ENCODE data around the gene USP30.
"Not testable (repeated sequence)": the region's sequence is repeated elsewhere in the genome, so short reads cannot be mapped to it uniquely, and the experiment has no call there.

The USP30 gene

DNA sequence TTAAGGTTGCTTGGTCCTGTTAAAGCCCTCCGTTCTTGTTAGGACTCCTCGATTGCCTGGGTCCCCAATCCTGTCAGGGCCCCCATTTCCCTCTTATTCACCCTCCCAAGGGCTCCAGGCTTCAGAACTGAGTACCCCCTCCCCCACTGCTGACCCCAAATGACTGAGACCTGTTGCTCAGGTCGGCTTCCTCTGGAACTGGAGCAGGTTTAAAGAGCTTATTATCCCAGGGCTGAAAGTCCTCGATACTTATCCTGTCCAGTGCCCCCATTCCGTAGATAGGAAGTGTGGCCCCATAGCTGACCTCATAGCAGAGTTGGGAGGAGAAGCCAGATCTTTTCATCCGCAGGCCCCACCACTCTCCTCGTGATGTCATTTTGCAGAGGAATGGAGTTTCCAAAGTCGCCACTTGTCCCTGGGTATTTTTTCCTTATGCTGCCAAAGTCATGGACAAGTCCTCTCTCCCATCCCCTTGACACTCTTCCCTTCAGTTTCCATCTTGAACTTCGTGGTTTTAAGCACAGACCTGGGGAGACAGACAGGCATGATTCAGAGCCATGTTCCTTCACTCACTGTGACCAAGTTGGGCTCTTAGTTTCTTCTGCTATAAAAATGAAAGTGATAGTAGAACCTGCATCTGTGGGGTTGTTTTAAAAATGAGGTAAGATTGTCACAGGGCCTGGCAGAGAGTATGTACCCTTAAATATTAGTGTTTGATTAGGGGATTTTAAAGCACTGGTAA, 1.2 kb downstream of the USP30 start:
- peak; percentile 39 for DNase-seq

DNA sequence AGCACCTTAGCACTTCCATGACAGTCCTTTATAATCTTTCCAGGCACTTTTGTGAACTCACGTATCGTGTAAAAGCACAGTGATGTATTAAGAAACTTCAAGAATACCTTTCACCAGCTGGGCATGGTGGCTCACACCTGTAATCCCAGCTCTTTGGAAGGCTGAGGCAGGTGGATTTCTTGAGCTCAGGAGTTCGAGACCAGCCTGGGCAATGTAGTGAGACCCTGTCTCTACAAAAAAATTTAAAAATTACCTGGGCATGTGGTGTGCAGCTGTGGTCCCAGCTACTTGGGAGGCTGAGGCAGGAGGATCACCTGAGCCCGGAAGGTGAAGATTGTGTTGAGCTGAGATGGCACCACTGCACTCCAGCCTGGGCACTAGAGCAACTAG, 1.7 kb downstream of the USP30 start:
- not testable (repeated sequence) for DNase-seq

DNA sequence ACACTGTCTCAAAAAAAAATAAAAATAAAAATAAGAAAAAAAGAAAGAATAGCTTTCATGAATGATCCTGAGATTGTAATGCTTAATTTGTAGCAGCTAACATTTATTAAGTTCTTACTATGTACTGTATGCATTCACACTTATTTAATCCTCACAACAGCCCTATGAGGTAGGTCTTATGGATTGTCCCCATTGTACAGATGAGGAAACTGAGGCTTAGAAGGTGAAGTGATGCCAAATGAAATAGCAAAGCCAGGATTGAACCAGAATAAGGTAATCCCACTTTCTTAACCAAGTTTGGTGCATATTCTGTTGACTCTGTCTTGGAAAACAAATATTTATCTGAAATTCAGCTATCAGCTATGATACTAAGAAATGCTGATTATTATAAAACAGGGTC, 2.1 kb downstream of the USP30 start:
- DNase-seq = no peak

DNA sequence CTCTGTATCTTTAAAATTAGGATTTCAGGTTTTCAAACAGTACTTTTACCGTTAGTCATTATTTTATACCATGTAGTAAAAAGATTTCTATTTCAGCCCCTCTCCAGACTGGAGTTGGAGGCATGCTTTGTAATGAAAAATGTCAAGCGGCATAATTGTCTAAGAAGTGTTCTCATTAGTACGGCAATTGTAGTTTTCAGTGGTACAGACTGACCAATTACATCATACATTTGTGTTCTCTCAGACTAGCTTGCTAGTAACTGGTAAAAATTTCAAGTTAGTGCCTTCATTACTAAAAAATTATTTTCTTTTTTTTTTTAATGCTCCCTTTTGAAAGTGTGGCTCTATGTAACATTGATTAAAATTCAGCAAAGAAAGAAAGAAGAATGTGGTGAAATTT, 4.5 kb downstream of the USP30 start:
- DNase-seq = no peak

DNA sequence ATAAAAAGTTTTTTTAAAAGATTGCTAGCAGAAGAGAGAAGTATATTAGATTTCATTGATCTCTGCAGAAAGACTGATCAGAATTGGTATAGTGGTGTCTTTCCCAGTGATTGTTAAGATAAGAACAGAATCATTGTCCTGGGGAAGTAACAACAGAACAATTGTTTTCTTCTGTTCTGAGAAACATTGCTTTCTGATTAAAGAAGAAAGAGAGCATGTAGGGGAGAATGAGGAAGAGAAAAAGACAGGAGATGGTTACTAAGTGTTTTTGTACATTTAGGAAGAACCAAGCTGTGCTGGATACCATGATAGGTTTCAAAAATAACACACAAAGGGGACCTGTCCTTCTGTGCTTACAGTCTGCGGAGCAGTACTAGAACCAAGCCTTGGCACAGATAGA, 5.0 kb downstream of the USP30 start:
- DNase-seq = no peak

DNA sequence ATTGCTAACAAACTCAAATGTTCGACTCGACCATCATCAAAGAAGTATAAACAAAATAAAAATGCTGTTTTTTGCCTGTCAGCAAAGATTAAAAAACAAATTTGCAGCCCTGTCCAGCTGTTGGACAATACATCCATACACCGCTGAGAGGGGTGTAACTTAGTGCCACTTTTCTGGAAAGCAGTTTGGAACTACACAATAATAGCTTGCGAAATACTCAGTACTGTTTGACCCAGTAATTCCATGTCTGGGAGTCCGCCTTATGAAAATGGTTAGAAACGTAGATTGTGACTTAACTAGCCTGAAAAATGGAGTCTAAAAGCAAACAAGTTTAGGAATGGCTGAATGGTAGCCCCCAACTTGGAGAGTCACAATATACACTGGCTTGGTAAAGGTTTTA, 6.4 kb downstream of the USP30 start:
- no peak for DNase-seq

DNA sequence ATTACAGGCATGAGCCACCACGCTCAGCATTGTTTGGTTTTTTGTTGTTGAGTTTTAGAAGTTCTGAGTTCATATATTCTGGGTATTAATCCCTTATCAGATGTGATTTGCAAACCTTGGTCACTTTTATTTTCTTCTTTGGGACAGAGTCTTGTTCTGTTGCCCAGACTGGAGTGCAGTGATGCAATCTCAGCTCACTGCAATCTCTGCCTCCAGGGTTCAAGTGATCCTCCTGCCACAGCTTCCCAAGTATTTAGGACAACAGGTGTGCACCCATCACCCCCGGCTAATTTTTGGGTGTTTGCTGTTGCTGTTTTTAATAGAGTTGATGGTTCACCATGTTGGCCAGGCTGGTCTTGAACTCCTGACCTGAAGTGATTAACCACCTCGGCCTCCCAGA, 11.8 kb downstream of the USP30 start:
- no peak for DNase-seq

DNA sequence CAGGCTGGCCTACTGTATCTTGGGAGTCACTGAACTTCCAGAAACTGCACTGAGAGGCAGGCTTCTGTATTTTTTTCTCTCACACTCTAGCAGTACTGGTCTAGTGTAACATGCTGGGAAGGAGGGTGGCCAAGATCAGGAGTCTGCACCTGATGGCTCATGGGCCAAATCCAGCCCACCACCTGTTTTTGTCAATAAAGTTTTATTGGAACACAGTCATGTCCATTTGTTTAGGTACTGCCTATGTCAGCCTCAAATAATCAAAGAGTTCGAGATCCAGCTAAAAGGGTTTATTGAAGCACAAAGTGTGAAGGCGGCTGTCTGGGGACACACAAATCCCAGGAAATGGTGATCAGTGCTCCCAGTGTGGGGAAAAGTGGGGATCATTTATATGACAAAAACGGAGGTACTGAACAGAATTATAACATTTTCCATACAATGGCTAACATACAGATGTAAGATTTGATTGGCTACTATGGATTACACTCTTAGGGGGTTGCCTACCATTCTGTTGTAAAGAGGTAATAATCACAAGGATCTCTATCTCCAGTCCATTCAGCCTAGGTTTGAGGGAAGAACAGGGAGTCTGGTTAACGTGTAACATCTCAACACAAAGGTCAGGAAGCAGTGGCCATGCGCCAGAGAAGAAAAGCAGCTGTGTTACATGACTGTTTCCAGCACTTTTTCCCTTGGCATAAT, 12.9 kb downstream of the USP30 start:
- DNase-seq = no peak

DNA sequence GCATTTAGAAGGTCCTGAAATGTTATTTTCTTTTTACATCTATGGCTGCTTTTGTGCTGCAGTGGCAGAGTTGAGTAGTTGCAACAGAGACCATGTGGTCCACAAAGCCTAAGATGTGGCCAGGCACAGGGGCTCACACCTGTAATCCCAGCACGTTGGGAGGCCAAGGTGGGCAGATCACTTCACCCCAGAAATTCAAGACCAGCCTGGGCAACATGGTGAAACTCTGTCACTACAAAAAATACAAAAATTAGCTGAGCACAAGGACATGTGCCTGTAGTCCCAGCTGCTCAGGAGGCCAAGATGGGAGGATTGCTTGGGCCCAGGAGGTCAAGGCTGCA, 13.4 kb downstream of the USP30 start:
- DNase-seq = no peak

DNA sequence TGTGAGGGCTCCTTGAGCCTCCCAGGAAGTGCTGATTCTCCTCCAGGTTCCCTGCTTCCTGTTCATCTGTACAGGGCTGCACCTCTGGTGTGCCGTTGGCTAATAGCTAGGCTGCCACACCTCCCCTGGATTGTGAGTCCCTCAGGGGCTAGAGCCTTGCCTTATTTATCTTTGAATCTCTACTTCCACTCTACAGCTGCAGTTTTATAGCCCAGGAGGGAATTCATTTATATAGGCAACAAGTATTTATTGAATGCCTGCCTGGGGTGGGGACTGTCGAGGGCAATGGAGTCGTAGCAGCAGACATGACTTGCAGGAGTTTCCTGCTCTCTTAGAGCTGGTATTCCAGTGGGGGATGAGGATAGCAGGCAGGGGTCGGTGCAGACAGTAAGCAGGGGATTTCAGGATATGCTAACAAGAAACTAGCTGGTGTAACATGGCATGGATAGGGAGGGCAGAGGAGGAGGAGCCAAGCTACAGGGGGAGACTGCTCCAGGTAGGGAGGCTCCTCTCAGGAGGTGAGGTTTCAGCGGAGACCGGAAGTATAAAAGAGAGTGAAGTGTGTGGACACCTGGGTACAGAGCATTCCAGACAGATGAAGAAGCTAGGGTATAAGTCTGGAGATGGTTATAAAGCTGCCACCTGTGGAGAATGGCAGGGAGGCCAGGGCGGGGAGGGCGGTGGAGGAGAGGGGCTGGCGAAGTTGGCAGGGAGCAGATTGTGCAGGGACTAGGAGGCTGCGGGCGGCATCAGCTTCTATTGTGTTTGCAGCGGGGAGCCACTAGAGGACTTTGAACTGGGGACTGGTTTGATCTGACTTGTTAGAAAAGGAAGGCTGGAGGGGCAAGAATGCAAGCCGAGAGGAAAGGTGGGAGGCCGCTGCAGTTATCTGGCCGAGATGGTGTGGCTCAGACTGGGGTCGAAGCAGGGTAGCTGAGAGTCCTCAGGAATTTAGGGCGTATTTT, 17.2 kb downstream of the USP30 start:
- DNase-seq = no peak

DNA sequence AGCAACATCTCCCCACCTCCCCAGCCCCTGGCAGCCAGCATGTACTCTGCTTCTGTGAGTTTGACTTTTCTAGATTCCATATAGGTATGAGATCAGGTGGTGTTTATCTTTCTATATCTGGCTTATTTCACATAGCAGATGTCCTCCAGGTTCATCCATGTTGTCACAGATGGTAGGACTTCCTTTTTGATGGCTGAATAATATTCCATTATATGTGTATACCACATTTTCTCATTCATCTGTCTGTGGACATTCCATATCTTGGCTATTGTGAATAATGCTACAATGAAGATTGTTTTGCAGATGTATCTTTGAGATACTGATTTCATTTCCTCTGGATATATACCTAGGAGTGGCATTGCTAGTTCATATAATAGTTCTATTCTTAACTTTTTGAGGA, 22.5 kb downstream of the USP30 start:
- no peak for DNase-seq

DNA sequence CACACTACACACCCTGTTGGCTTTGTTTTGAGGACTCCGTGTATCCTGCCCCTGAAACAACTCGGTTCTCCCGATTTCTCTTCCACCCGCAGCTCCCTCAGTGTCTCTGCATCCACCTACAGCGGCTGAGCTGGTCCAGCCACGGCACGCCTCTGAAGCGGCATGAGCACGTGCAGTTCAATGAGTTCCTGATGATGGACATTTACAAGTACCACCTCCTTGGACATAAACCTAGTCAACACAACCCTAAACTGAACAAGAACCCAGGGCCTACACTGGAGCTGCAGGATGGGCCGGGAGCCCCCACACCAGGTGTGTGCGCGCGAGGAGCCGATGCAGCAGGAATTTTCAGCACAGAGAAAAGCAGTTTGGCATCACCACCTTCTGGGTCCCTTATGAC, 30.4 kb downstream of the USP30 start:
- no peak for DNase-seq

DNA sequence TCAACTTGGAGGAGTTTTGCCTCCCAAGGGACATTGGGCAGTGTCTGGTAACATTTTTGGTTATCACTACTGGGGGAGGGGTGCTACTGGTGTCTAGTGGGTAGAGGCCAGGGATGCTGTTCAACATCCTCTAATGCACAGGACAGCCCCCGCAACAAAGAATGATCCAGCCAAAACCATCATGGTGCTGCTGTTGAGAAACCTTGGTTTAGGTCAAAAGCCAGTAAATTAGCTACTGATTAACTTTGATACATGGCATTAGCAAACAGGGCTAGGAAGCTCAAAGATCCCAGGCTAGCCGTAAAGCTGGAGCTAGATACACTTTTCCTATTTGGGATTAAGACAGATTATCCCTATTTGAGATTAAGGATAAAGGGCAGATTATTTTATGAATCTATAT, 32.0 kb downstream of the USP30 start:
- DNase-seq = no peak

DNA sequence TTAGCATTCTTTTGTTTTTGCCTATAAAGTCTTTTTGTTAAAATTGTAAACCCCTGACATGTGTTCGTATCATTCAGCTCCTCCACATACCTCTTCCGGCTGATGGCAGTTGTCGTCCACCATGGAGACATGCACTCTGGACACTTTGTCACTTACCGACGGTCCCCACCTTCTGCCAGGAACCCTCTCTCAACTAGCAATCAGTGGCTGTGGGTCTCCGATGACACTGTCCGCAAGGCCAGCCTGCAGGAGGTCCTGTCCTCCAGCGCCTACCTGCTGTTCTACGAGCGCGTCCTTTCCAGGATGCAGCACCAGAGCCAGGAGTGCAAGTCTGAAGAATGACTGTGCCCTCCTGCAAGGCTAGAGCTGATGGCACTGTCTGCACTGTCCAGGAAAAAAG, 33.2 kb downstream of the USP30 start:
- DNase-seq = no peak

DNA sequence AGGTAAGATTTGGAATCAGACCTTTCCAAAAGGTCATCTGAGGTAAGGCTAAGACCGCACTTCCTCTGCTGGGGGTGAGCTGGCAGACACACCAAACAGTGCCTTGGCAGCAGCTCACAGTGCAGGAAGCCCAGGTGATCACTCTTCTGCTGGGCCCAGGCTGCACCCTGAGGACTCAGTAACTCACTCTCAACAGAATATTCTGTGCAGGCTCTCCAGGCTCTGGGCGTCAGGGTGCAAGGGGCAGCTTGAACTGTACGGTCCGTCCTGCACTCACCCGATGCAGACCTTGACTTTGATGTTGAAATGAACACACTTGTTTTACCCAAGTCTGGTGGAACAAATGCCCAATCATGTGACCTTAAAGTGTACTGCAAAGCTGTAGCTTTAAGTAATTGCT, 34.9 kb downstream of the USP30 start:
- DNase-seq = peak; percentile 11

DNA sequence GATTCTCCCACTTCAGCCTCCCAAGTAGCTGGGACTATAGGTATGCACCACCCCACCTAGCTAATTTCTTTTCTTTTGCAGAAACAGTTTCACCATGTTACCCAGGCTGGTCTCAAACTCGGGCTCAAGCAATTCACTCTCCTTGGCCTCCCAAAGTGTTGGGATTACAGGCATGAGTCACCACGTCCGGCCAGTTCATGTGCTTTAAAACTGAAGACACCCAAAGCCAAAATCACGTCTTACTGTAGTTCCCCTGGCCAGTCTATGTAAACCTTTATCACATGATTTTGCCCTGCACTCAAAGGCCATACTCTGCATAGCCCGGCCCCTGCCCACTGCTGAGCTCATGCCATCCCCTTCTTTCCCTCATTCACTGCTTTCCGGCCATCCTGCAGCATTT, 36.4 kb downstream of the USP30 start:
- DNase-seq = no peak

DNA sequence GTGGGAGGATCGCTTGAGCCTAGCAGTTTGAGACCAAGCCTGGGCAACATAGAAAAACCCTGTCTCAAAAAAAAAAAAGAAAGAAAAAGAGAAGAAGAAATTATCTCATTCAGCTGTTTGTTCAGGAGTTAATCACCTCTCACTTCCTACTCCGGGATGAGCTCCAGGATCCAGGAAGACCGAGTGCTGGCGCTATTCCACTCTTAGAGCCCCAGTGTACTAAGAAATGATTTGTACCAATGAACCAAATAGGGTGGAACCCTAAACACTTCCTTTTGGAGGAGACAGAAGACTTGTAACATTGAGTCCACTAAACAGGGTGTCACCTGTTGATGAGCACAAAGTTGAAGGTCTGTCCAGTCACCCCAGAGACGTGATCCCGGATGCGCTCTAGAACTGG, 37.3 kb downstream of the USP30 start:
- DNase-seq = no peak

DNA sequence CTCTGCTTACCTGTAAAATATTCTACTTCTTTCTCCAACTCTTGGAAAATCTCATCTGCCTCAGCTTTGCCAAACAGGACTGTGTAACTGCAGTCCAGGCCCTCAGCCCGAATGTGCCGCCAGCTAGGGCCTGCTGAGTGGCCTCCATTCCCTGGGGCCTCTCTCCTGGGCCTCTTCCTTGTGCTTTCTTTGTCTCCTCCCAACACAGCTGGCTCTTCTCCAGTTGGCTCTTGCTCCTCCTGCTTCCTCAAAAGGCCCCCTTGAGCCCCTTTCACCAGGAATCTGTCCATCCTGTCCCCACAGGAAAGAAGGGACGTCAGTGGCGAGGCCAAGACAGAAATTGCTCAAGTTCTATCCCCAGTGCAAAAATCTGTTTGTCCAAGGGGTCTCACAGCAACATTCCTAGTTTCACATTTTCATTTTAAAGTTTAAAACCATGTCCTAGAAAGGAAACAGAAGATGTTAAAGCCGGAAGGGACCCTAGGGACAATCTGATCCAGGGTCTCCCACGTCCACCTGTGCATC, 40.2 kb downstream of the USP30 start:
- DNase-seq = peak; percentile 20

DNA sequence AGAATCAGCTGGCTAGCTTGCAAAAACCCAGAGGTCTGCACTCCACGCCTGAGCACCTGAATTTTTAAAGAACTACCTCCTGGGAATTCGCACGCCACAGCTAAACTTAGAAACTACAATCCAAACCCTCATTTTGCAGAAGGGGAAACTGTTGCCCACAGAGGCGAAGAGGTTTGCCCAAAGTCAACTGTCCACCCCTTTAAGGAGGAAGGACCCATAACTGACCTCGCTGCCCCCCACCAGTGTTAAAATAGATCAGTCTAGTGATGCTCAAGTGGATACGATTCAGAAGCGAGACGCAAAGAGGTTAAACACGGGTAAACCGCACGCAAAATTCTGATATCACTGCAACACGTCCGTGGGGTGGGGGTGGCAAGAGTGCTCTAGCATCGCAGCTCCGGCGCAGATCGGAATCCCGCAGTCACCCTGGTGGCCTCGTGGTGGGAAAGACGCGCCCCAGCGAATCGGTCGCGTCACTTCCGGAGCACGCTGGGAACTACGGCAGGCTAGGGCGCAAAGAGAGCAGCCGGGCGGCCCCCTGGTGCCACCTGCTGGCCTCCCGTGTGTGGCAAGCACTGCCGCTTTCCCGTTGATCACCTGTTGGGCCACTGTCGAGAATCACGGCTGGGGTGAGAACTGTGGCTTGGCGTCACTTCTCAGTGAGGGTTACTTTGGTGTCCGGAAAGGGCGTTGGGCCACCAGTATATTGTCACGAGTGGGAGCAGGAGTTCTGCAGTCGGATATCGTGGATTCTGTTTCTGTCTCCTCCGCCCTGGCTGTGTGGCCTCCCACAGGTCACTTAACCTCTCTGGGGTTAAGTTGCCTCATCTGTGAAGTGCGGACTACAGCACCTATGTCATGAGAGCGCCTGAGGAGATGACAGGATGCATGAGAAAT, 40.9 kb downstream of the USP30 start, which contains the start of gene ALKBH2:
Gene ALKBH2 (minus strand): TSS at position 451 of the 897 bp plus-strand sequence. CDS start 686 bp downstream, outside the sequence.
- peak; percentile 96 for DNase-seq

DNA sequence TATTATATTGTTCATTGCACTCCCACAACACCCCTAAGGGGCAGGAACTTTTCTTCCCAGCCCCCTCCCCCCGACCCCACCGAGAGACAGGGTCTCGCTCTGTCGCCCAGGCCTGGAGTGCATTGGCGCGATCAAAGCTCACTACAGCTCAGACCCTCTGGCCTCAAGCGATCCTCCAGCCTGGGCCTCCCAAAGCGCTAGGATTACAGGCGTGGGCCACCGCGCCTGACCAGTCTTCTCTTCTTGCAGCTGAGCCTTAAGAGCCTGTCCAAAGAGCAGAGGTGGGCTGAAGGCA, 44.7 kb downstream of the USP30 start:
- no peak for DNase-seq

DNA sequence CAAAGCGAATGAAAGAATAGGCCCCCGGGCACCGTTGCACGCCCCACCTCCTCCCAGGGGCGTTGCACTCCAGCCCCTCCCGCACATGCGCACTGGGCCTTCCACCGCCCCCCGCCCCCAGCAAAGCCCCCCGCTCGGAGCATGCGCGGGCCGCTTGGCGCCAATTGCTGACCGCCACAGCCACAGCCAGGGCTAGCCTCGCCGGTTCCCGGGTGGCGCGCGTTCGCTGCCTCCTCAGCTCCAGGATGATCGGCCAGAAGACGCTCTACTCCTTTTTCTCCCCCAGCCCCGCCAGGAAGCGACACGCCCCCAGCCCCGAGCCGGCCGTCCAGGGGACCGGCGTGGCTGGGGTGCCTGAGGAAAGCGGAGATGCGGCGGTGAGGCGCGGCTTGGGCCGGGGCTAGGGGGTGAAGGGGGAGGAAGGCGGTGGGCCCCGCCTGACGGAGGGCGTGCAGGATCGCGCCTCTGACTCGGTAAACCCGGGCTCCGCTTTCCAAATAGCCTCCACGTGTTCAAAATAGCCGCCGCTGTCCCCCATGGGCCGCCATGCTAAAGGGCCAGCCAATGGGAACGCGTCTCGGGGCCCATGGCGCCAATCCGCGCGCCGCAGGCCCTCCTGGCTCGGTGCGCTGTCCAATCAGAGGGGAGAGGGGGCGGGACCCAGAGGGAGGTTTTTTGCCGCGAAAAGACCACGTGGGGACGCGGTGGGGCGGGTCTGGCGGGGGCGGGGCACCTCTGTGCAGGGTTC, 45.2 kb downstream of the USP30 start, which contains the start of gene UNG:
Gene UNG (plus strand): TSS at position 163 of the 748 bp plus-strand sequence. CDS start 83 bp downstream, at position 246.
- DNase-seq = peak; percentile 98

DNA sequence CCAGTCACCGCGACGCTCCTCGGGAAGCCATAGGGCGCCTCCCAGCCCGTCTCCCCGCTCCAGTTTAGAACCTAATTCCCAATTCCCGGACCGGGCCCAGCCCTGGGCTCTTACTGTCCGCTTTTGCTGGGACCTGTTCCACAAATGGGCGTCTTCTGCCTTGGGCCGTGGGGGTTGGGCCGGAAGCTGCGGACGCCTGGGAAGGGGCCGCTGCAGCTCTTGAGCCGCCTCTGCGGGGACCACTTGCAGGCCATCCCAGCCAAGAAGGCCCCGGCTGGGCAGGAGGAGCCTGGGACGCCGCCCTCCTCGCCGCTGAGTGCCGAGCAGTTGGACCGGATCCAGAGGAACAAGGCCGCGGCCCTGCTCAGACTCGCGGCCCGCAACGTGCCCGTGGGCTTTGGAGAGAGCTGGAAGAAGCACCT, 45.8 kb downstream of the USP30 start:
- peak; percentile 54 for DNase-seq
